Measurements from ENCODE around the gene NHLH2. TPM values are rescaled to one million over a fixed set of nuclear protein-coding genes. Genes with fewer than 3 reads are reported as not detected.

Gene NHLH2
- total and polyA plus RNA-seq, 10 of the 15 experiments (the other 5 are each of a cell fraction or from before 2014, with no cell fraction given): 0.01 to 0.08 (median 0.05) TPM; not detected in 6

GRCh38 chr1:115829947-115830346 is 11.0 kb downstream of the NHLH2 start (continued):
- TF ChIP-seq EED (IDR thresholded peaks at IDR 0.05; ENCODE audit: low read depth): no peak
- TF ChIP-seq, protein P1, sequence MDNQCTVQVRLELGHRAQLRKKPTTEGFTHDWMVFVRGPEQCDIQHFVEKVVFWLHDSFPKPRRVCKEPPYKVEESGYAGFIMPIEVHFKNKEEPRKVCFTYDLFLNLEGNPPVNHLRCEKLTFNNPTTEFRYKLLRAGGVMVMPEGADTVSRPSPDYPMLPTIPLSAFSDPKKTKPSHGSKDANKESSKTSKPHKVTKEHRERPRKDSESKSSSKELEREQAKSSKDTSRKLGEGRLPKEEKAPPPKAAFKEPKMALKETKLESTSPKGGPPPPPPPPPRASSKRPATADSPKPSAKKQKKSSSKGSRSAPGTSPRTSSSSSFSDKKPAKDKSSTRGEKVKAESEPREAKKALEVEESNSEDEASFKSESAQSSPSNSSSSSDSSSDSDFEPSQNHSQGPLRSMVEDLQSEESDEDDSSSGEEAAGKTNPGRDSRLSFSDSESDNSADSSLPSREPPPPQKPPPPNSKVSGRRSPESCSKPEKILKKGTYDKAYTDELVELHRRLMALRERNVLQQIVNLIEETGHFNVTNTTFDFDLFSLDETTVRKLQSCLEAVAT (IDR thresholded peaks at IDR 0.05): no peak

DNA sequence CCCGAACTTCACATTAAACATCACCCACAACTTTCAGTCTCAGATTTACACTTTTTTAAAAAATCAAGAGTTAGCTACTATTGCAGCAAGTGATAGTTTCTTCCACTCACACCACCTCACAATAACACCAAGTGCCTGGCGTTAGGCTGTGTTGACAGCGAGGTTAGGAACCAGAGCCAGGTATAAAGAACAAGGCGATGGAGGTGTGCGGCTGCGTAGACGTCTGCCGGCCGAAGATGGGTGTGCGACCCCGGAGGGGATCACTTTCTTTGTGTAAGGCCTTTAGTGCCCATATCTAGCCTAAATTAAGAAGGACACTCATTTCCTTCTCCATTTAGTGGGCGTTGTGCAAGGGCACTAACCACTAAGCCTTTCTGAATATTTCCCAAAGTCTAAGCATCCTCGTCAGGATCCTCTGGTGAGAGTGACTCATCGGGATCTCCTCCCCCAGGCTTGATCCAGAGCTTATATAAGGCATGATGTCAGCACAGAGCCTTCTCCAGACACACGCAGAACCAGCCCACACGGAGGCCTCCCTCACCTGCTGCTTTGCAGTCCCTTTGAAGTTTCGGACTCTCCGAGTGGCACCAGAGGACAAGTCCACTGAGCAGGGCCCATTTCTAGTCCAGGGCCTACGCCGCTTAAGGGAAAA is 11.8 kb downstream of the NHLH2 start:
- H3K9me3 ChIP-seq (replicated peaks; ENCODE audit: control insufficient read depth, insufficient read depth, low read length): no peaks in the 10 kb centered on the region; the same call in 2 of the 3 replicates
- H3K9ac ChIP-seq (ENCODE audit: control insufficient read depth, insufficient read depth, low read length): no peak overlapping the region
- no peak for DNase-seq (ENCODE audit: low read depth, low spot score)
- ChIA-PET POLR2A (no interaction called here), SMC1A (ENCODE audit: uncharacterized antibody, unreplicated experiment) (no interaction called here), CTCF (no interaction called here), RAD21 (ENCODE audit: unreplicated experiment) (no interaction called here)
- H3K36me3 ChIP-seq (ENCODE audit: control insufficient read depth in 2 of 2, insufficient read depth in 2 of 2, low read length in 1 of 2): no peaks in the 10 kb centered on the region
- H3K4me3 ChIP-seq: no peak overlapping the region
- in situ Hi-C loops (cut with MboI): no loop called here
- no peak overlapping the region for H3K27ac ChIP-seq (ENCODE audit: control insufficient read depth, insufficient read depth)
- no peaks in the 10 kb centered on the region for H3K4me1 ChIP-seq (ENCODE audit: control insufficient read depth, insufficient read depth, low read length)
- WGBS (ENCODE audit: insufficient coverage, insufficient replicate concordance, low lambda C conversion rate, missing lambda C conversion rate): 71% methylated on average over 20 of the region's 20 CpGs
- no peak overlapping the region for H2AFZ ChIP-seq (ENCODE audit: control insufficient read depth, low read depth, low read length)
- intact Hi-C loops (cut with micrococcal nuclease; ENCODE audit: unreplicated experiment): no loop called here
- no peak for FAIRE-seq
- no peak for ATAC-seq
- H4K20me1 ChIP-seq (ENCODE audit: control insufficient read depth, insufficient read depth): no peaks in the 10 kb centered on the region
- BruUV-seq (replicated peaks): no TSS peak
- no peaks in the 10 kb centered on the region for H3K79me2 ChIP-seq (ENCODE audit: control insufficient read depth, insufficient read depth, low read length)
- H3K4me2 ChIP-seq (ENCODE audit: control insufficient read depth, insufficient read depth): no peak overlapping the region
- H3K27me3 ChIP-seq (replicated peaks in 1 of 2; ENCODE audit: control insufficient read depth in 2 of 2, insufficient read depth in 2 of 2, low read length in 1 of 2): peaks cover 4 to 6% of the 10 kb centered on the region in 2 experiments
- no peak for TF ChIP-seq YY1 (IDR thresholded peaks at IDR 0.05; ENCODE audit: low read depth, low read length)
- TF ChIP-seq JUND (IDR thresholded peaks at IDR 0.05; ENCODE audit: low read depth, low read length): no peak
- TF ChIP-seq MXI1 (IDR thresholded peaks at IDR 0.05; ENCODE audit: low read depth, low read length): no peak
- TF ChIP-seq TBL1XR1 (IDR thresholded peaks at IDR 0.05; ENCODE audit: low read depth, low read length): no peak
- no peak for TF ChIP-seq MTA3 (IDR thresholded peaks at IDR 0.05; ENCODE audit: borderline replicate concordance, low read length)
- no peak for TF ChIP-seq USF2 (IDR thresholded peaks at IDR 0.05; ENCODE audit: borderline replicate concordance, low read depth, low read length)
- no peak for TF ChIP-seq ZZZ3 (IDR thresholded peaks at IDR 0.05; ENCODE audit: control insufficient read depth, insufficient read length, low read depth)
- TF ChIP-seq CUX1 (IDR thresholded peaks at IDR 0.05; ENCODE audit: insufficient replicate concordance, low read depth, low read length): no peak
- TF ChIP-seq ZNF207 (IDR thresholded peaks at IDR 0.05; ENCODE audit: borderline replicate concordance): no peak
- TF ChIP-seq ELK1 (IDR thresholded peaks at IDR 0.05; ENCODE audit: low read depth, low read length): no peak
- no peak for TF ChIP-seq MYB (IDR thresholded peaks at IDR 0.05; ENCODE audit: borderline replicate concordance, low read depth, low read length)
- TF ChIP-seq RFX5 (IDR thresholded peaks at IDR 0.05; ENCODE audit: low read depth, low read length): no peak

Measured in GM12878 (cell line).